Suprapubic skin (tissue), 4 donors: ENCODE results near the gene WDR54. TPM values are rescaled to one million over a fixed set of nuclear protein-coding genes. Genes with fewer than 3 reads are reported as not detected.
A peak's percentile ranks its signal among the peaks of the same experiment; 100 is the strongest.

Source experiments
- DNase-seq, 2 donors: peaks; one replicate each; pipeline ENCODE4 v3.0.0-alpha.2; 2019; ENCODE audit warnings: low spot score in 2 of 2
- H3K27ac ChIP-seq: fragments of 200-600 bp; sonication (generic); one replicate; pipeline ENCODE4 v1.5.1; 2019
- H3K27me3 ChIP-seq: fragments of 200-600 bp; sonication (generic); one replicate; pipeline ENCODE4 v1.5.1; 2019
- H3K36me3 ChIP-seq: fragments of 200-600 bp; sonication (generic); one replicate; pipeline ENCODE4 v1.5.1; 2019
- H3K4me1 ChIP-seq: fragments of 200-600 bp; sonication (generic); one replicate; pipeline ENCODE4 v1.5.1; 2019
- H3K4me3 ChIP-seq: fragments of 200-600 bp; sonication (generic); one replicate; pipeline ENCODE4 v1.5.1; 2019; ENCODE audit warnings: mild to moderate bottlenecking
- H3K9me3 ChIP-seq: fragments of 200-600 bp; sonication (generic); one replicate; pipeline ENCODE4 v1.5.1; 2019
- EP300 ChIP-seq: sonication (generic); formaldehyde crosslinking; IDR thresholded peaks from one replicate; pipeline ENCODE4 v1.6.1; 2017; ENCODE audit warnings: antibody characterized with exemption
- POLR2A ChIP-seq, 2 donors: fragments of 450-650 bp; IDR thresholded peaks; one replicate each; pipeline ENCODE4 v1.6.1; 2017; ENCODE audit warnings: antibody characterized with exemption in 2 of 2, mild to moderate bottlenecking in 2 of 2, moderate library complexity in 2 of 2
- POLR2AphosphoS5 ChIP-seq, 3 donors: sonication (generic); formaldehyde crosslinking; IDR thresholded peaks; one replicate each; pipeline ENCODE4 v1.6.1; 2017; ENCODE audit warnings: antibody characterized with exemption in 3 of 3
- WGBS: methylation state at CpG from one replicate; pipeline ENCODE4 v1.1.5; 2018; 5-methylcytosine and 5-hydroxymethylcytosine counted together
- total RNA-seq, 4 donors: library from RNA; depleted of rRNA; stranded (reverse); fragments of >200 nt; gene quantifications; one replicate each; pipeline ENCODE4 v1.1.0, GENCODE V29; 2016
- TF ChIP-seq, protein P1 (sequence below), 2 donors: fragments of 200-600 bp in 1 of 2; fragments of 450-650 bp in 1 of 2; sonication (generic) in 1 of 2; IDR thresholded peaks; one replicate each; pipeline ENCODE4 v1.5.1; 2016 to 2019; ENCODE audit warnings: antibody characterized with exemption in 2 of 2, mild to moderate bottlenecking in 1 of 2, moderate library complexity in 1 of 2

The WDR54 gene
- total RNA-seq, 4 donors from 2014 or later, result 5.0 to 12.0 (median 8.5) TPM

DNA sequence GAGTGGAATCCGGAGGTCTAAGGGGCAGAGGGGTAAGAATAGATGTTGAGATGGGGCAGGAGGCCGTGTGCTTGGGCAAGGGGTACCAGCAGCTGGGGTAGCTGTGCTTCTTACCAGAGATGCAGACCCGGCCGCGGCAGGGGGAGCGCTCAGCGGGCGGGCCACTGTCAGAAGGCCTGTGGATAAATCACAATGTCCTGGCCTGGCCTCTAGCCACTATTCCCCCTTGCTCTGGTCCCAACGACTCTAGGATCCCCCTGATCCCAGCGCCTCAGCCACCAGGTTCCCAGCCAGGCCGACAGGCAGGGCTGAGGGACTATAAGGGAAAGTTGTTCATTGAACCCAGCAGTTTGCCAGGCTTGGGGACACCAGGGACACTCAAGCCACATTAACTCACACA lies 9.0 kb downstream of the WDR54 start:
- Histone ChIP-seq H3K4me3 (no peak overlapping the region), H3K4me1 (peaks cover 3% of the 10 kb centered on the region), H3K36me3 (peaks cover 68% of the 10 kb centered on the region), H3K9me3 (no peaks in the 10 kb centered on the region), H3K27ac (no peak overlapping the region), H3K27me3 (no peaks in the 10 kb centered on the region)
- 87% methylated on average over 7 of the region's 11 CpGs for WGBS
- TF ChIP-seq POLR2A (IDR thresholded peaks at IDR 0.05), result no peak
- TF ChIP-seq POLR2AphosphoS5 (IDR thresholded peaks at IDR 0.05), result no peak
- DNase-seq, result no peak

DNA sequence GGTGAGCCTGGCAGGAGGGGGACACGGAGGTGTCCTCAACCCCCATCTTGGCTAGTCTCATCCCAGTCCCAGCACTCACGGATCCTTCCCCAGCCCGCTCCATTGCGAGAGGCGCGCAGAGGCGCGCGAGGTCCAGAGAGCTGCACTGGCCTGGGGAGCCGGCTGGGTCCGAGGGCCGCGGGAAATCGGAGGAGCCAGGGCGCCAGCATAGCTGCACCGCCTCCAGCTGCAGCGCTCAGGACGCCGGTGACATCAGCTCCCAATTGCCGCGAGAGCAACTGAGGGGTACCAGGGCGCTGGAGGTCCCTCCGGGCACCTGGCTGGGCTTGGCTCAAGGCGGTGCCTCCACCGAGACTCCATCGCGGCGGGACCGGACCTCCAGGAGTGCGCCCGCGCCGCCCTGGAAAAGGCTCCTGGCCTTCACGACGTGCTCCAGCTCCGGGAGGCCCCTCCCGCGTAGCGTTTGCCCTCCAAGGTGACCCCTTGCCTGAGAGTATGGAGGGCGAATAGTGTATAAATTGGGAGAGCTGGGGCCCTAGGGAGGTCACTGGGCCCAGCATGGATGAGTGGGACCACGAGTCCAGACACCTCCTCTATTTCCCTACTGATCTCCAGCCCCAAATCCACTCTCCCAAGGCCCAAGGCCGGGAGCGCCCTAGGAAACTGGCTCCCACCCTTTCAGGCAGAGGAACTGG lies 14.7 kb downstream of the WDR54 start:
- peaks cover 16% of the 10 kb centered on the region for H3K36me3 ChIP-seq
- H3K9me3 ChIP-seq, result no peaks in the 10 kb centered on the region
- TF ChIP-seq, protein P1, sequence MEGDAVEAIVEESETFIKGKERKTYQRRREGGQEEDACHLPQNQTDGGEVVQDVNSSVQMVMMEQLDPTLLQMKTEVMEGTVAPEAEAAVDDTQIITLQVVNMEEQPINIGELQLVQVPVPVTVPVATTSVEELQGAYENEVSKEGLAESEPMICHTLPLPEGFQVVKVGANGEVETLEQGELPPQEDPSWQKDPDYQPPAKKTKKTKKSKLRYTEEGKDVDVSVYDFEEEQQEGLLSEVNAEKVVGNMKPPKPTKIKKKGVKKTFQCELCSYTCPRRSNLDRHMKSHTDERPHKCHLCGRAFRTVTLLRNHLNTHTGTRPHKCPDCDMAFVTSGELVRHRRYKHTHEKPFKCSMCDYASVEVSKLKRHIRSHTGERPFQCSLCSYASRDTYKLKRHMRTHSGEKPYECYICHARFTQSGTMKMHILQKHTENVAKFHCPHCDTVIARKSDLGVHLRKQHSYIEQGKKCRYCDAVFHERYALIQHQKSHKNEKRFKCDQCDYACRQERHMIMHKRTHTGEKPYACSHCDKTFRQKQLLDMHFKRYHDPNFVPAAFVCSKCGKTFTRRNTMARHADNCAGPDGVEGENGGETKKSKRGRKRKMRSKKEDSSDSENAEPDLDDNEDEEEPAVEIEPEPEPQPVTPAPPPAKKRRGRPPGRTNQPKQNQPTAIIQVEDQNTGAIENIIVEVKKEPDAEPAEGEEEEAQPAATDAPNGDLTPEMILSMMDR (IDR thresholded peaks at IDR 0.05), result no peak
- TF ChIP-seq POLR2A (IDR thresholded peaks at IDR 0.05) (no peak), EP300 (no peak), POLR2AphosphoS5 (IDR thresholded peaks at IDR 0.05) (no peak)
- no peak overlapping the region for H3K27ac ChIP-seq
- DNase-seq, result peak in 1 of 2 donors; percentile 59
- no peaks in the 10 kb centered on the region for H3K27me3 ChIP-seq
- no peak overlapping the region for H3K4me3 ChIP-seq
- 78% methylated on average over 18 of the region's 43 CpGs for WGBS
- H3K4me1 ChIP-seq, result peaks cover 24% of the 10 kb centered on the region

DNA sequence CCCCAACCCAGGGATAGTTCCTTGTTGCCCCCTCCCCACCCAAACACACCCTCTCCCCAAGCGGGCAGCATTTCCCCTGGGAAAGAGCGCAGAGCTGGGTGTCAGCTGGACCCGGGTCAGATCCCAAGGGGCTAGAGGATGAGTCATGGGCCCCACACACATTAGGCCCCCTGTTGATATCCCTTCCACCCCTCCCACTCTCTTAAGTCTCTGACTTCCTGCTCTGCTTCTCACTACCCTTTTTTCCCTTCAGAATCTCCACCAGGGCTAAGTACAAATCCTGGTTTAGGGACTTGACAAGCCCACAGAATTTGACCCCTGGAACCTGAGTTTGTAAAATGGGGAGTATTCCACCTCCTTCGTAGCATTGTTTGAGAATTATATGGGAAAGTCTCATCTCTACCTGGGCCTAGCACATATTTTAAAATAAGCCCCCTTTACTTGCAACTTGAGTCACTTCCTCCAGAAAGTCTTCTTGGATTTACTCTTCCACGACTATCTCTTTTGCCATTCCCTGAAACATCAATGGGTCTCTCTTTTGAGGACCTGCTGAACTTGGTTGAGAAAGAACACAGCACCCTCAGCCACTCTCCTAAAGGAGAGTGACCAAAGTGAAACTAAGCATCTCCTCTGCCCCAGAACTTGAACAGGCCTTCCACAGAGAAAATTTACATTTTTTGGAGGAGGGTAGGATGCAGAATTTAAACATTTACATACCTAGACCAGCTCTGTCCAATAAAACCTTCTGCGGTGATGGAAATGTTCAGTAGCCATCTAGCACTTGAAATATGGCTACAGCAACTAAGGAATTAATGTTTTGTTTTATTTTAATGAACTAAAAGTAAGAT lies 15.5 kb downstream of the WDR54 start:
- Histone ChIP-seq H3K4me1 (peaks cover 31% of the 10 kb centered on the region), H3K36me3 (peaks cover 8% of the 10 kb centered on the region), H3K4me3 (no peak overlapping the region), H3K27me3 (no peaks in the 10 kb centered on the region), H3K9me3 (no peaks in the 10 kb centered on the region), H3K27ac (no peak overlapping the region)
- TF ChIP-seq EP300 (no peak), POLR2A (IDR thresholded peaks at IDR 0.05) (no peak), POLR2AphosphoS5 (IDR thresholded peaks at IDR 0.05) (no peak)
- TF ChIP-seq, protein P1 (IDR thresholded peaks at IDR 0.05), result no peak
- DNase-seq, result no peak
- WGBS, result 63% methylated on average over 6 of the region's 6 CpGs

DNA sequence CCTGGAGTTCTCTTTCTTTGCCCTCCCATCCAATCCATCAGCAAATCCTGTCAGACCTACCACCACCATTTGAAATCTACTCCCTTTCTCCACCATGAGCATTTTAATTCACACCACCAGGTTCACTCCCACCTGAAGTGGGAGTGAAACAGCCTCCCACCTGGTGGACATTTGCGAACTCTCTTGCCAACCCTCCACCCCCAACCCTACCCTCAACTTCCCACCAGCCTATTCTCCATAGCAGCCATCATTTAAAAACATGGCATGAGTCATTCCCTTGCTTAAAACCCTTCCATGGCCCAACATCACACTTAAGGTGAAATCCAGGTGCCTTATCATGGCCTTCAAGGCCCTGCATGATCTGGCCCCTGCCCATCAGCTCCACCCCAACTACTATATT lies 16.7 kb downstream of the WDR54 start:
- peaks cover 32% of the 10 kb centered on the region for H3K4me1 ChIP-seq
- no peaks in the 10 kb centered on the region for H3K27me3 ChIP-seq
- peak in 1 of 2 donors; percentile 6 for DNase-seq
- no peak overlapping the region for H3K4me3 ChIP-seq
- no peaks in the 10 kb centered on the region for H3K36me3 ChIP-seq
- H3K9me3 ChIP-seq, result no peaks in the 10 kb centered on the region
- 97% methylated on average over 1 of the region's 1 CpG for WGBS
- TF ChIP-seq, protein P1 (IDR thresholded peaks at IDR 0.05), result no peak
- no peak for TF ChIP-seq POLR2A (IDR thresholded peaks at IDR 0.05)
- no peak for TF ChIP-seq POLR2AphosphoS5 (IDR thresholded peaks at IDR 0.05)
- no peak for TF ChIP-seq EP300
- H3K27ac ChIP-seq, result no peak overlapping the region

DNA sequence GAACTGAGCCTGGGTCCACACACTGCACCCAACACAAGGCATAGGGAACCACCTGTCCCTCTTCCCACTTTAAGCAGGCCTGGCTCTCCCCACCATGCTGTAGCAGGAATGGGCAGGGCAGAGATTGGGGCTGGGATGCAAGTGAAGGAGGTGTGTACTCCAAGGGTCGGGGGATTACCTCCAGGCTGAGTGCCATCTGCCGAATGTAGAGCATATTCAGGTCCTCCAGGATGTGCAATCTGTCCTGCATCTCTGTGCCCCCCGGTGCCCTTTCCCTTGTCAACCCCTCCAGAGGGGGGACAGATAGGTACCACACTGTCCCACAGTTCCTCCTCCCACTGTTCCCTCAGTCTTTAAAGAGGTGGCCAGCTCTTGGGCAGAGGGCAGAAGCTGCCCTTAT lies 17.8 kb downstream of the WDR54 start:
- DNase-seq, result peak in 1 of 2 donors; percentile 61
- WGBS, result 38% methylated on average over 3 of the region's 3 CpGs
- Histone ChIP-seq H3K4me1 (peaks cover 32% of the 10 kb centered on the region), H3K27ac (peak overlapping the region; percentile 84), H3K9me3 (no peaks in the 10 kb centered on the region), H3K4me3 (peak overlapping the region; percentile 65), H3K27me3 (no peaks in the 10 kb centered on the region), H3K36me3 (no peaks in the 10 kb centered on the region)
- TF ChIP-seq, protein P1 (IDR thresholded peaks at IDR 0.05), result no peak
- TF ChIP-seq POLR2AphosphoS5 (IDR thresholded peaks at IDR 0.05) (no peak), EP300 (no peak), POLR2A (IDR thresholded peaks at IDR 0.05) (no peak)
